ENCODE results near the gene SPAG8. TPM values are rescaled to one million over a fixed set of nuclear protein-coding genes. Genes with fewer than 3 reads are reported as not detected.
A peak's percentile ranks its signal among the peaks of the same experiment; 100 is the strongest.

The SPAG8 gene
- total and polyA plus RNA-seq, 10 of the 15 experiments (the other 5 are each of a cell fraction or from before 2014, with no cell fraction given): 0.40 to 1.1 (median 0.72) TPM

DNA sequence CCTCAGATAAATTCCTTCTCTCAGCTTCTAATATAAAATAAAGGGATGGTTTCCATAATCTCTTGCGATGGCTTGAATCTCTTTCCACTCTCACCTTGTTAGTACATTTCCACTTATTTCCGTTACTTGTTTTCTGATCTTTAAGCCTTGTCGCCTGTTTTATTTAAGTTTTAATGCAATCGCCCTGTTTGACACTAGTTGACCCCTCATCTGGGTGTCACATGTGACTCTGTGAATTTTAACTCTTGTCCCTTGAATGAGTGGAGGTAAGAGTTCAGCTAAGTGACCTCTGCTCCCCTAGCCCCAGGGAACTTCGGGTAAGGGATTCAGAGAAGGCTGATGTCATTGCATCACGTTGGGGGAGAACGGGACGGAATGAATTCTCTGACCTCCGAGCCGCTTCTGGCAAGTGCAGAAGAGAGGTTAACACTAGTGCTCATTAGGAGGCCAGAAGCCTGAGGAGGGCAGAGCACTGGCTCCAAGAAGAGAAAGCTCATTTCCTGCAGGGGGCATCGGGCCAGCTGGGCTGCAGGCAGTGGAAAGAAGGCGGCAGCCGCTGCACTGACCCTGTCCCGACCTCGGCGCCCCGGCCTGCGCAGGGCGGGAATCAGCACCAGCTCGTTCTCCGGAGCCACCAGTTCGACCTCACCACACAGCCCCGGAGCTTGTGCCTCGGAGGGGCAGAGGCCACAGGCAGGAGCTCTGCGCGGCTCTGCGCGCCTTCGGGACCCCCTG lies 2.2 kb upstream of the SPAG8 start (continued):
- TF ChIP-seq, protein P1, sequence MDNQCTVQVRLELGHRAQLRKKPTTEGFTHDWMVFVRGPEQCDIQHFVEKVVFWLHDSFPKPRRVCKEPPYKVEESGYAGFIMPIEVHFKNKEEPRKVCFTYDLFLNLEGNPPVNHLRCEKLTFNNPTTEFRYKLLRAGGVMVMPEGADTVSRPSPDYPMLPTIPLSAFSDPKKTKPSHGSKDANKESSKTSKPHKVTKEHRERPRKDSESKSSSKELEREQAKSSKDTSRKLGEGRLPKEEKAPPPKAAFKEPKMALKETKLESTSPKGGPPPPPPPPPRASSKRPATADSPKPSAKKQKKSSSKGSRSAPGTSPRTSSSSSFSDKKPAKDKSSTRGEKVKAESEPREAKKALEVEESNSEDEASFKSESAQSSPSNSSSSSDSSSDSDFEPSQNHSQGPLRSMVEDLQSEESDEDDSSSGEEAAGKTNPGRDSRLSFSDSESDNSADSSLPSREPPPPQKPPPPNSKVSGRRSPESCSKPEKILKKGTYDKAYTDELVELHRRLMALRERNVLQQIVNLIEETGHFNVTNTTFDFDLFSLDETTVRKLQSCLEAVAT (IDR thresholded peaks at IDR 0.05): 0 out of 2 replicates have a peak, but pooled peaks have one; percentile 19
- TF ChIP-seq WRNIP1 (IDR thresholded peaks at IDR 0.05; ENCODE audit: borderline replicate concordance, low read depth, low read length) (no peak), ATF2 (IDR thresholded peaks at IDR 0.05; ENCODE audit: low read length) (0 out of 2 replicates have a peak, but pooled peaks have one; percentile 16), HDGF (IDR thresholded peaks at IDR 0.05) (no peak), SMARCA5 (IDR thresholded peaks at IDR 0.05) (0 out of 2 replicates have a peak, but pooled peaks have one; percentile 77), ZNF217 (IDR thresholded peaks at IDR 0.05) (peak; percentile 43; the same call in 1 of the 2 replicates), PAX5 (IDR thresholded peaks at IDR 0.05; ENCODE audit: borderline replicate concordance, low read depth, low read length) (no peak; the same call in 1 of the 2 replicates), TCF12 (IDR thresholded peaks at IDR 0.05; ENCODE audit: low read depth, low read length) (peak; percentile 70), IKZF2 (IDR thresholded peaks at IDR 0.05) (no peak), SMC3 (IDR thresholded peaks at IDR 0.05; ENCODE audit: borderline replicate concordance, low read length) (0 out of 2 replicates have a peak, but pooled peaks have one; percentile 11), ATF7 (IDR thresholded peaks at IDR 0.05; ENCODE audit: low read depth) (peak; percentile 54), NR2C1 (IDR thresholded peaks at IDR 0.05) (peak; percentile 79), TCF3 (IDR thresholded peaks at IDR 0.05; ENCODE audit: borderline replicate concordance, insufficient read depth, low read depth, low read length) (peak; percentile 65; the same call in 1 of the 2 replicates)
- TF ChIP-seq, protein P2, sequence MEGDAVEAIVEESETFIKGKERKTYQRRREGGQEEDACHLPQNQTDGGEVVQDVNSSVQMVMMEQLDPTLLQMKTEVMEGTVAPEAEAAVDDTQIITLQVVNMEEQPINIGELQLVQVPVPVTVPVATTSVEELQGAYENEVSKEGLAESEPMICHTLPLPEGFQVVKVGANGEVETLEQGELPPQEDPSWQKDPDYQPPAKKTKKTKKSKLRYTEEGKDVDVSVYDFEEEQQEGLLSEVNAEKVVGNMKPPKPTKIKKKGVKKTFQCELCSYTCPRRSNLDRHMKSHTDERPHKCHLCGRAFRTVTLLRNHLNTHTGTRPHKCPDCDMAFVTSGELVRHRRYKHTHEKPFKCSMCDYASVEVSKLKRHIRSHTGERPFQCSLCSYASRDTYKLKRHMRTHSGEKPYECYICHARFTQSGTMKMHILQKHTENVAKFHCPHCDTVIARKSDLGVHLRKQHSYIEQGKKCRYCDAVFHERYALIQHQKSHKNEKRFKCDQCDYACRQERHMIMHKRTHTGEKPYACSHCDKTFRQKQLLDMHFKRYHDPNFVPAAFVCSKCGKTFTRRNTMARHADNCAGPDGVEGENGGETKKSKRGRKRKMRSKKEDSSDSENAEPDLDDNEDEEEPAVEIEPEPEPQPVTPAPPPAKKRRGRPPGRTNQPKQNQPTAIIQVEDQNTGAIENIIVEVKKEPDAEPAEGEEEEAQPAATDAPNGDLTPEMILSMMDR (IDR thresholded peaks at IDR 0.05 in 2 of 3, conservative IDR thresholded peaks at IDR 0.05 in 1 of 3; ENCODE audit: control insufficient read depth in 2 of 3, extremely low read depth in 1 of 3, insufficient read depth in 1 of 3, low read depth in 3 of 3, low read length in 3 of 3): peak; percentile 26 to 36 (median 35); a peak in 5 of 6 replicates

Measured in GM12878 (cell line).